DOHH2 (cell line): ENCODE data around the gene CCL23.

ENCODE experiments used
- H3F3A ChIP-seq: fragments of 200-600 bp; sonication (generic), shearing (Covaris generic); 2 replicates; pipeline ENCODE4 v1.6.0; 2016; ENCODE audit warnings: antibody characterized with exemption, mild to moderate bottlenecking; ENCODE audit not compliant: control insufficient read depth, insufficient read depth
- H3K27ac ChIP-seq: fragments of 200-600 bp; sonication (generic); 2 replicates; pipeline ENCODE4 v1.5.1; 2014; ENCODE audit warnings: low read depth, mild to moderate bottlenecking, low read length, moderate library complexity
- H3K27me3 ChIP-seq: fragments of 200-600 bp; sonication (generic); 2 replicates; pipeline ENCODE4 v1.6.1; 2014; ENCODE audit warnings: mild to moderate bottlenecking, low read length, mixed read lengths; ENCODE audit not compliant: control insufficient read depth
- H3K36me3 ChIP-seq: fragments of 200-600 bp; sonication (generic); 2 replicates; pipeline ENCODE4 v1.6.1; 2014; ENCODE audit warnings: mild to moderate bottlenecking, low read length, moderate library complexity, mixed read lengths; ENCODE audit not compliant: control insufficient read depth
- H3K4me1 ChIP-seq: fragments of 200-600 bp; sonication (generic); 2 replicates; pipeline ENCODE4 v1.6.1; 2014; ENCODE audit warnings: mild to moderate bottlenecking, low read length, mixed read lengths; ENCODE audit not compliant: control insufficient read depth
- H3K4me2 ChIP-seq: fragments of 200-600 bp; sonication (generic); 2 replicates; pipeline ENCODE4 v1.6.0; 2014; ENCODE audit warnings: mild to moderate bottlenecking, low read length, moderate library complexity
- H3K4me3 ChIP-seq: fragments of 200-600 bp; sonication (generic); 2 replicates; pipeline ENCODE4 v1.5.1; 2014; ENCODE audit warnings: mild to moderate bottlenecking, low read length, mixed read lengths
- H3K79me2 ChIP-seq: fragments of 200-600 bp; sonication (generic); 2 replicates; pipeline ENCODE4 v1.6.1; 2014; ENCODE audit warnings: mild to moderate bottlenecking, low read length, mixed read lengths; ENCODE audit not compliant: control insufficient read depth
- H3K9me2 ChIP-seq: fragments of 200-600 bp; sonication (generic); replicated peaks from 2 replicates; pipeline ENCODE4 v1.6.1; 2014; ENCODE audit warnings: mild to moderate bottlenecking, low read length, mixed read lengths; ENCODE audit not compliant: control insufficient read depth
- H3K9me3 ChIP-seq: fragments of 200-600 bp; sonication (generic); 2 replicates; pipeline ENCODE4 v1.6.1; 2014; ENCODE audit warnings: antibody characterized with exemption, low read length, mixed read lengths; ENCODE audit not compliant: control insufficient read depth, insufficient read depth
- H4K20me1 ChIP-seq: fragments of 200-600 bp; sonication (generic); 2 replicates; pipeline ENCODE4 v1.6.0; 2014; ENCODE audit warnings: low read depth, mild to moderate bottlenecking, antibody characterized with exemption, low read length, moderate library complexity; ENCODE audit not compliant: control insufficient read depth, insufficient read depth
- EZH2phosphoT487 ChIP-seq: fragments of 200-600 bp; sonication (generic); IDR thresholded peaks from 2 replicates; pipeline ENCODE4 v1.6.1; 2017; ENCODE audit warnings: borderline replicate concordance, mild to moderate bottlenecking, antibody characterized with exemption, low read length, moderate library complexity, mixed read lengths
- TF ChIP-seq, protein P1 (sequence below): fragments of 200-600 bp; sonication (generic); IDR thresholded peaks from one replicate; pipeline ENCODE4 v1.5.1; 2014; ENCODE audit warnings: antibody characterized with exemption, mild to moderate bottlenecking, low read depth, low read length; ENCODE audit not compliant: poor library complexity, severe bottlenecking

The CCL23 gene

DNA sequence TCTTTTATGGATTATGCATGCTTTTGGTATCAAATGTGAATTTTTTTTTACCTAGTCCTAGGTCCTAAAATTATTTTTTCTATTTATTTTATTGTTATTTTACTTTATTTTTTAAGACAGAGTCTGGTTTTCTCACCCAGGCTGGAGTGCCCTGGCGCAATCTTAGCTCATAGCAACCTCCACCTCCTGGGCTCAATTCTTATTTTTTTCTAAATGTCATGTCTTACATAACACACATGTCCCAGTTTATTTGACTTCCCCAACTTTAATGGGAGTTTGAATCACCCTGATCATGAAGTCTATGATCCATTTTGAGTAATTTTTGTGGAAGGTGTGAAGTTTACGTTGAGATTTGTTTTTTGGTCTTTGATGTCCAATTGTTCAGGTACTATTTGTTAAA lies 43.0 kb upstream of the CCL23 start:
- Histone ChIP-seq H4K20me1 (no peaks in the 10 kb centered on the region), H3K4me1 (no peaks in the 10 kb centered on the region), H3K27me3 (peaks cover 15% of the 10 kb centered on the region), H3K9me2 (no peaks in the 10 kb centered on the region), H3K4me3 (no peak overlapping the region), H3K9me3 (no peaks in the 10 kb centered on the region; the same call in 1 of the 2 replicates), H3K79me2 (no peaks in the 10 kb centered on the region), H3K36me3 (no peaks in the 10 kb centered on the region), H3K27ac (no peak overlapping the region), H3F3A (no peaks in the 10 kb centered on the region), H3K4me2 (no peak overlapping the region)
- TF ChIP-seq, protein P1, sequence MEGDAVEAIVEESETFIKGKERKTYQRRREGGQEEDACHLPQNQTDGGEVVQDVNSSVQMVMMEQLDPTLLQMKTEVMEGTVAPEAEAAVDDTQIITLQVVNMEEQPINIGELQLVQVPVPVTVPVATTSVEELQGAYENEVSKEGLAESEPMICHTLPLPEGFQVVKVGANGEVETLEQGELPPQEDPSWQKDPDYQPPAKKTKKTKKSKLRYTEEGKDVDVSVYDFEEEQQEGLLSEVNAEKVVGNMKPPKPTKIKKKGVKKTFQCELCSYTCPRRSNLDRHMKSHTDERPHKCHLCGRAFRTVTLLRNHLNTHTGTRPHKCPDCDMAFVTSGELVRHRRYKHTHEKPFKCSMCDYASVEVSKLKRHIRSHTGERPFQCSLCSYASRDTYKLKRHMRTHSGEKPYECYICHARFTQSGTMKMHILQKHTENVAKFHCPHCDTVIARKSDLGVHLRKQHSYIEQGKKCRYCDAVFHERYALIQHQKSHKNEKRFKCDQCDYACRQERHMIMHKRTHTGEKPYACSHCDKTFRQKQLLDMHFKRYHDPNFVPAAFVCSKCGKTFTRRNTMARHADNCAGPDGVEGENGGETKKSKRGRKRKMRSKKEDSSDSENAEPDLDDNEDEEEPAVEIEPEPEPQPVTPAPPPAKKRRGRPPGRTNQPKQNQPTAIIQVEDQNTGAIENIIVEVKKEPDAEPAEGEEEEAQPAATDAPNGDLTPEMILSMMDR: no peak
- TF ChIP-seq EZH2phosphoT487: no peak

GRCh38 chr17:36059406-36059805 lies 41.6 kb upstream of the CCL23 start:
- H3K9me2 ChIP-seq: no peaks in the 10 kb centered on the region
- no peaks in the 10 kb centered on the region; the same call in 1 of the 2 replicates for H3K9me3 ChIP-seq
- no peak overlapping the region for H3K4me3 ChIP-seq
- H3K4me2 ChIP-seq: no peak overlapping the region
- peaks cover 11% of the 10 kb centered on the region for H3K27me3 ChIP-seq
- no peaks in the 10 kb centered on the region for H3K79me2 ChIP-seq
- H3F3A ChIP-seq: no peaks in the 10 kb centered on the region
- no peak overlapping the region for H3K27ac ChIP-seq
- TF ChIP-seq, protein P1: no peak
- no peak for TF ChIP-seq EZH2phosphoT487
- H3K4me1 ChIP-seq: no peaks in the 10 kb centered on the region
- H4K20me1 ChIP-seq: no peaks in the 10 kb centered on the region
- H3K36me3 ChIP-seq: no peaks in the 10 kb centered on the region

DNA sequence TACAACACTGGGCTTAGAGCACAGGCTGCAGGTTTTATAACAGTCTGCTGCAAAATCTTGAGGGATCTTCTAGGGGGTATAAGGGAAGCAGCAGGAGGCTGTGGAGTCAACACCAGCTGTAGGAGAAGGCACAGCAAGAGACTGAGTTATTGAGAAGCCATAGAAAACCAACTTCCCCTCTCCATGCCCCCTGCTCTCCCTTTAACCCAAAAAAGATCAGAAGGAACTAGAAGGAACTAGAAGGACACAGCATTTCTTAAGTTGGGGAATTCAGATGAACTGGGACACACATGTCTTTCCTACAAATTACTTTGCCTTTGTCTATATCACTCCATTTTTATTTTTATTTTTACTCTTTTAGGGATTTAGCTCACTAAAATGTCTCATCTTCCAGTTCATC lies 40.1 kb upstream of the CCL23 start:
- TF ChIP-seq EZH2phosphoT487: no peak
- TF ChIP-seq, protein P1: no peak
- no peaks in the 10 kb centered on the region for H3K4me1 ChIP-seq
- no peaks in the 10 kb centered on the region; the same call in 1 of the 2 replicates for H3K9me3 ChIP-seq
- no peaks in the 10 kb centered on the region for H3K79me2 ChIP-seq
- no peaks in the 10 kb centered on the region for H3K36me3 ChIP-seq
- no peak overlapping the region for H3K4me3 ChIP-seq
- H3K9me2 ChIP-seq: no peaks in the 10 kb centered on the region
- H3F3A ChIP-seq: no peaks in the 10 kb centered on the region
- H3K4me2 ChIP-seq: no peak overlapping the region
- H3K27me3 ChIP-seq: peaks cover 7% of the 10 kb centered on the region
- no peak overlapping the region for H3K27ac ChIP-seq
- H4K20me1 ChIP-seq: no peaks in the 10 kb centered on the region
